LNCAP (cell line): Measurements from ENCODE around the gene CRLF2.

Experiments
- CTCF ChIP-seq: fragments of 450-650 bp; IDR thresholded peaks from 2 replicates; pipeline ENCODE4 v1.5.1; 2017; ENCODE audit warnings: mild to moderate bottlenecking

CRLF2 gene

GRCh38 chrX:1222531-1223241, 10.2 kb upstream of the CRLF2 start:
- no peak for TF ChIP-seq CTCF

GRCh38 chrX:1221296-1221845, 8.9 kb upstream of the CRLF2 start:
- TF ChIP-seq CTCF, result no peak

GRCh38 chrX:1218286-1218685, 5.8 kb upstream of the CRLF2 start:
- no peak for TF ChIP-seq CTCF

- TF ChIP-seq CTCF, result no peak
Observed at GRCh38 chrX:1215123-1215823, 2.8 kb upstream of the CRLF2 start.

- no peak for TF ChIP-seq CTCF
Observed at GRCh38 chrX:1213971-1214370, 1.5 kb upstream of the CRLF2 start.

- no peak for TF ChIP-seq CTCF
Observed at GRCh38 chrX:1210844-1211243, 1.6 kb downstream of the CRLF2 start.

GRCh38 chrX:1207496-1208025, 4.9 kb downstream of the CRLF2 start:
- no peak for TF ChIP-seq CTCF
